Heart right ventricle (tissue), 16 donors: ENCODE results near the gene GK. TPM values are rescaled to one million over a fixed set of nuclear protein-coding genes. Genes with fewer than 3 reads are reported as not detected.
"Not testable (repeated sequence)": the region's sequence is repeated elsewhere in the genome, so short reads cannot be mapped to it uniquely, and the experiment has no call there.

Experiments
- ATAC-seq, 8 donors: fragments of 200-7000 bp; cut with Tn5 transposase; one replicate each; pipeline ENCODE4 v1.9.1; 2020; ENCODE audit warnings: mild to moderate bottlenecking in 8 of 8, moderate library complexity in 8 of 8, moderate number of reproducible peaks in 1 of 8
- DNase-seq, 2 donors: peaks; one replicate each; pipeline ENCODE4 v3.0.0-alpha.2; 2020
- H3K27ac ChIP-seq, 10 donors: fragments of 200-600 bp; sonication (generic) in 2 of 10; one replicate each; pipeline versions ENCODE4 v1.5.0 to v1.8.0; 2020 to 2022; ENCODE audit warnings: mild to moderate bottlenecking in 3 of 10
- H3K27me3 ChIP-seq, 7 donors: fragments of 200-600 bp; one replicate each; pipeline ENCODE4 v1.8.0; 2021 to 2022; ENCODE audit warnings: mild to moderate bottlenecking in 2 of 7
- H3K36me3 ChIP-seq, 9 donors: fragments of 200-600 bp; sonication (generic) in 1 of 9; one replicate each; pipeline versions ENCODE4 v1.5.0 to v1.8.0; 2020 to 2022; ENCODE audit warnings: mild to moderate bottlenecking in 2 of 9
- H3K4me1 ChIP-seq, 9 donors: fragments of 200-600 bp; sonication (generic) in 1 of 9; one replicate each; pipeline versions ENCODE4 v1.5.0 to v1.8.0; 2020 to 2022; ENCODE audit warnings: mild to moderate bottlenecking in 4 of 9
- H3K4me3 ChIP-seq, 10 donors: fragments of 200-600 bp; sonication (generic) in 2 of 10; one replicate each; pipeline versions ENCODE4 v1.5.0 to v1.8.0; 2020 to 2022; ENCODE audit warnings: mild to moderate bottlenecking in 7 of 10, moderate library complexity in 2 of 10
- H3K9me3 ChIP-seq, 11 donors: fragments of 200-600 bp in 10 of 11; sonication (generic) in 2 of 11; one replicate each; pipeline versions ENCODE4 v1.5.0 to v1.8.0; 2013 to 2022; ENCODE audit warnings: mild to moderate bottlenecking in 2 of 11, control low read depth in 1 of 11, moderate library complexity in 1 of 11
- WGBS, 2 donors: extraction: QIAGEN DNeasy Blood & Tissue Kit; methylation state at CpG; one replicate each; pipeline ENCODE4 v1.1.7; 2013; ENCODE audit warnings: inconsistent platforms in 1 of 2; 5-methylcytosine and 5-hydroxymethylcytosine counted together
- intact Hi-C, 10 donors: fragments of 100-400 bp; cut with DNase I; formaldehyde crosslinking; loops; one replicate each; pipeline versions ENCODE4 v1.11.1 to v1.14.2; 2022
- polyA plus RNA-seq, 2 donors: library from polyadenylated mRNA; stranded (reverse); fragments of 200-250 nt; gene quantifications; one replicate each; pipeline ENCODE4 v1.2.3, GENCODE V29; 2013
- total RNA-seq, 10 donors: library from RNA; stranded (reverse); fragmentation: NEBNext Ultra II Directional in 3 of 10; extraction: Animal tissue kit (Norgen Biotek cat#: 25700) in 3 of 10; gene quantifications; one replicate each; pipeline versions ENCODE4 v1.2.1 to v1.2.4, GENCODE V29; 2021 to 2023
- TF ChIP-seq, protein P1 (sequence below), 9 donors: fragments of 200-600 bp; sonication (generic) in 2 of 9; IDR thresholded peaks; one replicate each; pipeline versions ENCODE4 v1.5.0 to v1.8.0; 2021 to 2022; ENCODE audit warnings: antibody characterized with exemption in 9 of 9, mild to moderate bottlenecking in 5 of 9, moderate library complexity in 1 of 9
- donor health status: Arrhythmogenic right ventricular cardiomyopathy.
- donor health status: ischemic (EF 13 %, LVEDD 7.1; RV severe dilation, severe dysfunction).
- donor health status: healthy with polysubstance abuse.
- donor health status: DM: no; HTN: yes; CAD: no.
- donor health status: DM: no; HTN: no; CAD: no.
- donor health status: ischemic (EF 25% LVEDD 6.9; RV normal size, moderate dysfunction).
- donor health status: ischemic (EF 25% LVEDD 5.7; RV mildly dilated, moderate dysfunction).
- donor health status: healthy.
- donor health status: DM: yes; HTN: yes; CAD: no.
- donor health status: Ischemic cardiomyopathy.
- donor health status: ischemic (EF 35%, LVEDD 5.7; RV mildly dilated, moderate dysfunction).
- donor health status: nonischemic (EF 11% LVEDD 7.7; RV severe dilation, severe dysfunction).
- donor health status: DM: yes; HTN: yes; CAD: no.
- donor health status: PGD.
- donor health status: ischemic (EF 29% LVEDD 5.4; RV normal size, mild dysfunction).
- donor health status: nonischemic (EF 23%, LVEDD 6.1; RV moderate dilation, normal function).

GK gene
- total and polyA plus RNA-seq, 12 donors: 3.6 to 13.6 (median 9.6) TPM

DNA sequence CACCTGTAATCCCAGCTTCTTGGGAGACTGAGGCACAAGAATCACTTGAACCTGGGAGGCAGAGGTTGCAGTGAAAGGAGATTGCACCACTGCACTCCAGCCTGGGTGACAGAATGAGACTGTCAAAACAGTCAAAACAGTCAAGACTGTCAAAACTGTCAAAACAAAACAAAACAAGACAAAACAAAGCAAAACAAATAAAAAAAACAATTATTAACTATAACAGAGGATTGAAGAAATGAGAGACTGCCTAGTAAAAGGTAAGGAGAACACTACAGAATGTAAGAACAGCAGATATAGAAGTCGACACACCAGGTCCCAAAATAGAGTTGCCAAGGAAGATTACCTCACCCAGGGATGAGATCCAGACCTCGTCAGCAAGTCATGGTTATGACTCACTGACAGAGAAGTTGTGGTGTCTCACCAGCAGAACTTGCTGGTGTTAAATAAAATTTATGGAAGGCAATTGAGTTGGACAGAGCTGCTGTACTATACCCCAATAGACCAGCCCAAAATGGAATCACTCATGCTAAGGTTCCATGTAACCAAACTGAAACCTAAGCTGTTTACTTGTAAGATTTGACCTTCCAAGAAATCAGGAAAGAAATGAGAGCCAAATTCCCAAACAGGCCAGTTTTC is 32.1 kb upstream of the GK start:
- 0 to 17% methylated on average over 2 of the region's 2 CpGs for WGBS, 2 donors

DNA sequence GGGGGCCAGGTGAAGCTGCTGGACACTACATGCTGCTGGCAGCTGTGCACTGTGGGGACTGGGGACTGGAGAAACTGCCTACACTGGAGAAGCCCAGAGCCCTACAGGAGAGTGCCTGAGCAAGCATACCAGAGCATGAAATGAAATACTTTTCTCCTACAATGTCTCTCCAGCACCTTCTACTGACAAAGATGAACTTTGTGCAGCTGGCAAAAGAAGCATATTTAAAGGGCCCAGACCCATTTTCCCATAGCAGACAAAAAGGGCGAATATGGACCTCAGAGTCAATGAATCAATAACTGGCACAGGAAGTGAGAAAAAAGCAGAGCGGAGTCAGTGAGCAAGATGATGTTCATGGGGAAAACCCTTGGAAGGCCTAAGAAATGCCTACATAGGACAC is 30.9 kb upstream of the GK start:
- ATAC-seq (no peak), DNase-seq (no peak)
- peaks cover 0 to 3% (median 0%) of the 10 kb centered on the region in 7 donors for H3K27me3 ChIP-seq
- intact Hi-C loops: loop anchor here in 1 of 10 donors (10.0 kb wide), 1 partner anchor 48 kb away; the partner anchor contains the start of gene TASL
- peaks cover 0 to 19% (median 0%) of the 10 kb centered on the region in 11 donors for H3K9me3 ChIP-seq
- TF ChIP-seq, protein P1, sequence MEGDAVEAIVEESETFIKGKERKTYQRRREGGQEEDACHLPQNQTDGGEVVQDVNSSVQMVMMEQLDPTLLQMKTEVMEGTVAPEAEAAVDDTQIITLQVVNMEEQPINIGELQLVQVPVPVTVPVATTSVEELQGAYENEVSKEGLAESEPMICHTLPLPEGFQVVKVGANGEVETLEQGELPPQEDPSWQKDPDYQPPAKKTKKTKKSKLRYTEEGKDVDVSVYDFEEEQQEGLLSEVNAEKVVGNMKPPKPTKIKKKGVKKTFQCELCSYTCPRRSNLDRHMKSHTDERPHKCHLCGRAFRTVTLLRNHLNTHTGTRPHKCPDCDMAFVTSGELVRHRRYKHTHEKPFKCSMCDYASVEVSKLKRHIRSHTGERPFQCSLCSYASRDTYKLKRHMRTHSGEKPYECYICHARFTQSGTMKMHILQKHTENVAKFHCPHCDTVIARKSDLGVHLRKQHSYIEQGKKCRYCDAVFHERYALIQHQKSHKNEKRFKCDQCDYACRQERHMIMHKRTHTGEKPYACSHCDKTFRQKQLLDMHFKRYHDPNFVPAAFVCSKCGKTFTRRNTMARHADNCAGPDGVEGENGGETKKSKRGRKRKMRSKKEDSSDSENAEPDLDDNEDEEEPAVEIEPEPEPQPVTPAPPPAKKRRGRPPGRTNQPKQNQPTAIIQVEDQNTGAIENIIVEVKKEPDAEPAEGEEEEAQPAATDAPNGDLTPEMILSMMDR (IDR thresholded peaks at IDR 0.05): no peak
- no peaks in the 10 kb centered on the region for H3K36me3 ChIP-seq
- 80 to 93% methylated on average over 2 of the region's 2 CpGs for WGBS, 2 donors
- no peak overlapping the region for H3K4me3 ChIP-seq
- no peak overlapping the region for H3K27ac ChIP-seq
- peaks cover 0 to 18% (median 0%) of the 10 kb centered on the region in 9 donors for H3K4me1 ChIP-seq

More for the DNA sequence above, 32.1 kb upstream of the GK start:
- Histone ChIP-seq H3K9me3 (peaks cover 0 to 19% (median 5%) of the 10 kb centered on the region in 11 donors), H3K4me3 (no peak overlapping the region), H3K4me1 (peaks cover 0 to 18% (median 0%) of the 10 kb centered on the region in 9 donors), H3K27ac (peak overlapping the region in 5 of 10 donors; percentile 15 to 60 (median 57)), H3K36me3 (no peaks in the 10 kb centered on the region), H3K27me3 (no peaks in the 10 kb centered on the region)
- ATAC-seq (peak; percentile 79 to 94 (median 90)), DNase-seq (peak in 1 of 2 donors; percentile 29)
- intact Hi-C loops: loop anchor here in 1 of 10 donors (10.0 kb wide), 1 partner anchor 46 kb away; the partner anchor contains the start of gene TASL
- TF ChIP-seq, protein P1 (IDR thresholded peaks at IDR 0.05): no peak

DNA sequence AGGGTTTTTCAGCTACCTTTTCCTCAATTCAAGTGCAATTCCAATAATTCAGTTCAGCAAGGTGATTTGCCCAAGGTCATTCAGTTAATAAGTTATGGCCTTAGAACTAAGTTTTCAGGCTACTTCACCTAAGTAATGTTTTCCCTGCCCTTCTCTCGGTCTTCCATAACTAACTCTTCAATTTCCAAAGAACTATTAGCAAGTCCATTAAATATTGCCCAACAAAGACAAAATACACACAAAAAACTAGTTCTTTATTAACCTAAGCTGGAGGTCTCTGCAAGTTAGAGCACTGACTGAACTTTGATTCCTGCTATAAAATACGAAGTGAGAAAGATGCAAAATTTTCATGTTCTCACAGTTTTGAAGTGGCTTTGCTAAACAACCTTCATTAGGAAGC is 26.8 kb upstream of the GK start:
- TF ChIP-seq, protein P1 (IDR thresholded peaks at IDR 0.05): no peak
- ATAC-seq: no peak
- peaks cover 0 to 3% (median 0%) of the 10 kb centered on the region in 7 donors for H3K27me3 ChIP-seq
- DNase-seq: no peak
- intact Hi-C loops: loop anchor here in 1 of 10 donors (10.0 kb wide), 1 partner anchor 52 kb away; the partner anchor contains the start of gene TASL
- peaks cover 0 to 17% (median 0%) of the 10 kb centered on the region in 11 donors for H3K9me3 ChIP-seq
- no peak overlapping the region for H3K27ac ChIP-seq
- H3K4me1 ChIP-seq: peaks cover 0 to under 1% (median 0%) of the 10 kb centered on the region in 9 donors
- 87 to 93% methylated on average over 2 of the region's 2 CpGs for WGBS, 2 donors
- no peak overlapping the region for H3K4me3 ChIP-seq
- no peaks in the 10 kb centered on the region for H3K36me3 ChIP-seq

DNA sequence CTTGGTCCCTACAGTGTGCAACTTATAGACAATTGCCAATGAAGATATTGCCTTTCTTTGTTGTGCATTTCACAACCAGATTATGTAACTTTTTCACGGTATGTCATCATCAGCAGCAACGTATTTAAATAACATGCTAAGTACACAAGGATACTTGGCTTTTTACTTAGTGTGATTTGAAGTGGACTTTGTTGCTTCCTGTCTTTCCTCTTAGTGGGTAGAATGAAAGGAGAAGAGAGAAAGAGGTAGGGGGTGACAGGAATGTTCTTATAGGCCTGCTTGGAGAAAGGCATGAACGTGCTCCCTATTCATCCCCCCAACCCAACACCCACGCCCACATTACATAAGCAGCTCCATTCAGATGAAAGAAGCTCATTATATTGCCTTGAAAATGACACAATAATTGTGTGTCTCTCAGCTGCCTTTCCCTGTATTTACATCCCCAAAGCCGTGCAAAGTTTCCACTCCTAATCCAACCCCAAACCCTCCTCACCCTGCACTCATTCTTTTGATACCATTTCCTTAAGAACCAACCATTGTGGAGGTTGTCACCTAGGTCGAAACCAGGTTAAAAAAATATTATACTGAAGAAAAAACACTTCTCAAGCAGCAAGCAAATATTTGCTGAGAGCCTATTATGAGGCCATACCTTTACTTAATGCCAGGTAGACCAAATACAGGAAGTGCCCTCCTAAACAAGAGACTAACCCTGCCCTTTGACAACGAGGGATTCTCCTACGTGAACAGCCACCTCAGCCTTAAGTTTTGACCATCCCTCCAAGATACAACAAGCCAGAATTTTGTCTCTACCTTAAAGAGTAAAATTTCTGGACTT is 25.2 kb upstream of the GK start:
- H3K4me1 ChIP-seq: no peaks in the 10 kb centered on the region
- TF ChIP-seq, protein P1 (IDR thresholded peaks at IDR 0.05): no peak
- DNase-seq (no peak), ATAC-seq (no peak)
- peaks cover 0 to 3% (median 0%) of the 10 kb centered on the region in 7 donors for H3K27me3 ChIP-seq
- H3K4me3 ChIP-seq: no peak overlapping the region
- no peak overlapping the region for H3K27ac ChIP-seq
- peaks cover 0 to 3% (median 0%) of the 10 kb centered on the region in 11 donors for H3K9me3 ChIP-seq
- intact Hi-C loops: loop anchor here in 1 of 10 donors (10.0 kb wide), 1 partner anchor 53 kb away; the partner anchor contains the start of gene TASL
- 70 to 82% methylated on average over 8 of the region's 8 CpGs for WGBS, 2 donors
- no peaks in the 10 kb centered on the region for H3K36me3 ChIP-seq

DNA sequence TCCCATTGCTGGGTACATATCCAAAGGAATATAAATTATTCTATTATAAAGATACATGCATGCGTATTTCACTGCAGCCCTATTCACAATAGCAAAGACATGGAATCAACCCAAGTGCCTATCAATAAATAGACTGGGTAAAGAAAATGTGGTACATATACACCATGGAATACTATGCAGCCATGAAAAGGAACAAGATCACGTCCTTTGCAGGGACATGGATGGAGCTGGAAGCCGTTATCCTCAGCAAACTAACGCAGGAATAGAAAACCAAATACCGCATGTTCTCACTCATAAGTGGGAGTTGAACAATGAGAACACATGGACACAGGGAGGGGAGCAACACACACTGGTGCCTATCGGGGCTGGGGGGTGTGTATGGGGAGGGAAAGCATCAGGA is 19.2 kb upstream of the GK start:
- H3K27ac ChIP-seq, DNase-seq, H3K9me3 ChIP-seq, H3K4me3 ChIP-seq, H3K4me1 ChIP-seq, H3K36me3 ChIP-seq, H3K27me3 ChIP-seq, ATAC-seq: not testable (repeated sequence)
- WGBS, 2 donors: 92 to 99% methylated on average over 6 of the region's 6 CpGs
- intact Hi-C loops: loop anchor here in 2 of 10 donors (10.0 kb wide), 1 partner anchor 81 kb away; no protein-coding TSS in a partner anchor
